H9 (cell line): ENCODE measurements around the gene STIMATE. TPM values are rescaled to one million over a fixed set of nuclear protein-coding genes. Genes with fewer than 3 reads are reported as not detected.

Experiments used
- DNase-seq: peaks from one replicate; pipeline ENCODE4 v3.0.0-alpha.2; 2017
- H2AFZ ChIP-seq: one replicate; pipeline ENCODE4 v1.6.1; 2013; ENCODE audit warnings: mild to moderate bottlenecking, low read length, control low read depth, moderate library complexity
- H2AK5ac ChIP-seq: 2 replicates; pipeline ENCODE4 v1.6.1; 2013; ENCODE audit warnings: low read length, control low read depth, mixed read lengths; ENCODE audit not compliant: insufficient read length
- H2BK120ac ChIP-seq: one replicate; pipeline ENCODE4 v1.6.1; 2013; ENCODE audit warnings: low read depth, mild to moderate bottlenecking, low read length, control low read depth, inconsistent platforms; ENCODE audit not compliant: poor library complexity, severe bottlenecking
- H2BK12ac ChIP-seq: 2 replicates; pipeline ENCODE4 v1.6.1; 2013; ENCODE audit warnings: low read length, control low read depth, mixed read lengths, low read depth; ENCODE audit not compliant: insufficient read length
- H2BK15ac ChIP-seq: 2 replicates; pipeline ENCODE4 v1.6.1; 2013; ENCODE audit warnings: low read depth, low read length, control low read depth
- H2BK20ac ChIP-seq: one replicate; pipeline ENCODE4 v1.6.1; 2013; ENCODE audit warnings: low read depth, mild to moderate bottlenecking, low read length, control low read depth, inconsistent platforms; ENCODE audit not compliant: poor library complexity, severe bottlenecking
- H2BK5ac ChIP-seq: 2 replicates; pipeline ENCODE4 v1.6.1; 2013; ENCODE audit warnings: low read length, control low read depth, mixed read lengths; ENCODE audit not compliant: insufficient read length
- H3K14ac ChIP-seq: 2 replicates; pipeline ENCODE4 v1.6.1; 2013; ENCODE audit warnings: low read length, control low read depth; ENCODE audit not compliant: insufficient read depth
- H3K18ac ChIP-seq: 2 replicates; pipeline ENCODE4 v1.6.1; 2013; ENCODE audit warnings: low read depth, mild to moderate bottlenecking, mixed read lengths, low read length, control low read depth; ENCODE audit not compliant: insufficient read length
- H3K23ac ChIP-seq: 2 replicates; pipeline ENCODE4 v1.6.1; 2013; ENCODE audit warnings: low read length, control low read depth, mixed read lengths, low read depth; ENCODE audit not compliant: insufficient read length
- H3K23me2 ChIP-seq: 2 replicates; pipeline ENCODE4 v1.6.1; 2013; ENCODE audit warnings: low read depth, mild to moderate bottlenecking, mixed read lengths, low read length, control low read depth; ENCODE audit not compliant: insufficient read length, poor library complexity, severe bottlenecking
- H3K27ac ChIP-seq: 2 replicates; pipeline ENCODE4 v1.5.1; 2013; ENCODE audit warnings: low read length, control low read depth, mixed read lengths, low read depth; ENCODE audit not compliant: insufficient read length
- H3K27me3 ChIP-seq: 2 replicates; pipeline ENCODE4 v1.6.1; 2013; ENCODE audit warnings: low read length, control low read depth, inconsistent platforms; ENCODE audit not compliant: insufficient read depth
- H3K4ac ChIP-seq: 2 replicates; pipeline ENCODE4 v1.6.1; 2013; ENCODE audit warnings: low read depth, mild to moderate bottlenecking, control low read depth, inconsistent platforms, low read length, moderate library complexity
- H3K4me1 ChIP-seq: 2 replicates; pipeline ENCODE4 v1.6.1; 2013; ENCODE audit warnings: low read length, control low read depth, inconsistent platforms; ENCODE audit not compliant: insufficient read depth
- H3K4me2 ChIP-seq: 2 replicates; pipeline ENCODE4 v1.6.1; 2013; ENCODE audit warnings: low read length, control low read depth, mixed read lengths; ENCODE audit not compliant: insufficient read length, insufficient read depth
- H3K56ac ChIP-seq: 2 replicates; pipeline ENCODE4 v1.6.1; 2013; ENCODE audit warnings: low read depth, mild to moderate bottlenecking, mixed read lengths, low read length, control low read depth; ENCODE audit not compliant: insufficient read length
- H3K79me1 ChIP-seq: 2 replicates; pipeline ENCODE4 v1.6.1; 2013; ENCODE audit warnings: low read depth, mild to moderate bottlenecking, moderate library complexity, low read length, control low read depth, inconsistent platforms; ENCODE audit not compliant: insufficient read depth, poor library complexity, severe bottlenecking
- H3K79me2 ChIP-seq: 2 replicates; pipeline ENCODE4 v1.6.1; 2013; ENCODE audit warnings: low read length, control low read depth, inconsistent platforms; ENCODE audit not compliant: insufficient read depth
- H3K9ac ChIP-seq: 2 replicates; pipeline ENCODE4 v1.6.1; 2013; ENCODE audit warnings: low read length, control low read depth, mixed read lengths; ENCODE audit not compliant: insufficient read length; ENCODE audit errors: extremely low read depth
- H3K9me3 ChIP-seq: one replicate; pipeline ENCODE4 v1.6.1; 2013; ENCODE audit warnings: low read depth, low read length, inconsistent platforms; ENCODE audit not compliant: control insufficient read depth
- H3T11ph ChIP-seq: one replicate; pipeline ENCODE4 v1.6.1; 2013; ENCODE audit warnings: mild to moderate bottlenecking, low read length, control low read depth, inconsistent platforms
- H4K20me1 ChIP-seq: one replicate; pipeline ENCODE4 v1.6.1; 2013; ENCODE audit not compliant: control insufficient read depth, insufficient read length, insufficient read depth
- H4K5ac ChIP-seq: 2 replicates; pipeline ENCODE4 v1.6.1; 2013; ENCODE audit warnings: low read depth, mild to moderate bottlenecking, mixed read lengths, low read length, control low read depth; ENCODE audit not compliant: insufficient read length
- H4K8ac ChIP-seq: replicated peaks from 2 replicates; pipeline ENCODE4 v1.6.1; 2013; ENCODE audit warnings: low read length, control low read depth, mixed read lengths, low read depth; ENCODE audit not compliant: insufficient read length
- H4K91ac ChIP-seq: 2 replicates; pipeline ENCODE4 v1.6.1; 2013; ENCODE audit warnings: low read depth, mild to moderate bottlenecking, moderate library complexity, mixed read lengths, low read length, control low read depth; ENCODE audit not compliant: insufficient read length
- H3K27ac Mint-ChIP-seq, 3 experiments: 2 replicates in 2 of 3; 3 replicates in 1 of 3; pipeline ENCODE4 v1.8.0; 2020 to 2021; ENCODE audit warnings: mixed read lengths in 3 of 3, mild to moderate bottlenecking in 1 of 3, moderate library complexity in 1 of 3
- H3K27me3 Mint-ChIP-seq: 2 replicates; pipeline ENCODE4 v1.8.0; 2021; ENCODE audit warnings: low read depth, mild to moderate bottlenecking, moderate library complexity, mixed read lengths
- H3K36me3 Mint-ChIP-seq, 3 experiments: 2 replicates in 2 of 3; 3 replicates in 1 of 3; pipeline ENCODE4 v1.8.0; 2020 to 2021; ENCODE audit warnings: low read depth in 3 of 3, mixed read lengths in 3 of 3; ENCODE audit not compliant: insufficient read depth in 1 of 3
- H3K4me1 Mint-ChIP-seq, 2 experiments: 2 replicates each; pipeline ENCODE4 v1.8.0; 2020; ENCODE audit warnings: mixed read lengths in 2 of 2
- H3K4me3 Mint-ChIP-seq, 2 experiments: 2 replicates in 1 of 2; 3 replicates in 1 of 2; pipeline ENCODE4 v1.8.0; 2020 to 2021; ENCODE audit warnings: mild to moderate bottlenecking in 2 of 2, mixed read lengths in 2 of 2, moderate library complexity in 1 of 2
- H3K9me3 Mint-ChIP-seq, 2 experiments: 2 replicates in 1 of 2; 3 replicates in 1 of 2; pipeline ENCODE4 v1.8.0; 2020; ENCODE audit warnings: mild to moderate bottlenecking in 2 of 2, mixed read lengths in 2 of 2, moderate library complexity in 1 of 2
- CTCF ChIP-seq: fragments of 200-600 bp; sonication (generic); conservative IDR thresholded peaks from 3 replicates; pipeline ENCODE4 v1.8.0; 2021; ENCODE audit warnings: antibody characterized with exemption, mild to moderate bottlenecking
- WGBS: extraction: QIAGEN DNeasy Blood & Tissue Kit; methylation state at CpG from one replicate; pipeline ENCODE4 v1.1.7; 2013; ENCODE audit warnings: missing lambda C conversion rate, low lambda C conversion rate, mixed read lengths; ENCODE audit not compliant: insufficient read length; ENCODE audit errors: extremely low coverage; 5-methylcytosine and 5-hydroxymethylcytosine counted together
- total RNA-seq: library from RNA; stranded (reverse); gene quantifications from 2 replicates; pipeline ENCODE4 v1.2.1, GENCODE V29; 2021

Gene STIMATE
- total RNA-seq, 1 experiment from 2014 or later, result 25.6 TPM

GRCh38 chr3:52849656-52850055 lies 47.7 kb downstream of the STIMATE start:
- no peak for DNase-seq
- Mint-ChIP-seq H3K36me3 (peaks cover 15 to 40% (median 31%) of the 10 kb centered on the region in 3 experiments), H3K4me1 (peaks cover 8 to 9% of the 10 kb centered on the region in 2 experiments), H3K4me3 (no peak overlapping the region), H3K9me3 (no peaks in the 10 kb centered on the region; a peak in 1 of 5 replicates), H3K27ac (no peak overlapping the region), H3K27me3 (no peaks in the 10 kb centered on the region)
- Histone ChIP-seq H2BK120ac (no peak overlapping the region), H3K18ac (no peak overlapping the region), H2AK5ac (no peak overlapping the region), H4K8ac (no peak overlapping the region), H3K9ac (no peak overlapping the region), H2BK15ac (no peak overlapping the region), H3T11ph (no peak overlapping the region), H4K20me1 (no peaks in the 10 kb centered on the region), H4K5ac (no peak overlapping the region), H3K4me1 (no peaks in the 10 kb centered on the region), H2BK12ac (no peak overlapping the region), H2BK20ac (no peak overlapping the region), H2BK5ac (no peak overlapping the region), H3K14ac (no peak overlapping the region), H3K27ac (no peak overlapping the region), H3K4ac (no peak overlapping the region), H3K23me2 (no peaks in the 10 kb centered on the region), H3K56ac (no peak overlapping the region), H3K79me1 (no peaks in the 10 kb centered on the region), H3K4me2 (no peak overlapping the region), H3K79me2 (no peaks in the 10 kb centered on the region), H4K91ac (no peak overlapping the region), H3K9me3 (no peaks in the 10 kb centered on the region), H2AFZ (no peak overlapping the region), H3K27me3 (no peaks in the 10 kb centered on the region), H3K23ac (no peak overlapping the region)
- no CpG with 5 or more reads among the region's 15 CpGs for WGBS
- no peak for TF ChIP-seq CTCF
